Measurements from ENCODE around the gene MAP4K5.

DNA sequence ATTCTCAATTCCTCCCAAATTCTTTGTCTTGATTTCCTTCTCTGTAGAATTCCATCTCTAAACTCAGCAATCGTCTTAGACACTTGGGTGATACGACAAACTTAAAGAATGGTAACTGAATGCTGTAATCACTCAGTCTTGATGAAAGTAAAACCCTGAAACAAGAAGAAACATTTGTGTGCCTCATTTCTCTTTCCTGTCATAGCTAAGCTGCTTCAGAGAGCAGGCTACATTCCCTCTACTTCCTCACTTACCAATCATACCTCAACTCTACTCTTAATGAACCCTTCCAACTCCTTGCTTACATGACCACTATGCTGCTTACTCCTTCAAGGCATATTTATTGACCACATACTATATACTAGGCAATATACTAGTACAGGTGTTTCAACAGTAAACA lies 8.3 kb downstream of the MAP4K5 start:
- TF ChIP-seq, protein P1, sequence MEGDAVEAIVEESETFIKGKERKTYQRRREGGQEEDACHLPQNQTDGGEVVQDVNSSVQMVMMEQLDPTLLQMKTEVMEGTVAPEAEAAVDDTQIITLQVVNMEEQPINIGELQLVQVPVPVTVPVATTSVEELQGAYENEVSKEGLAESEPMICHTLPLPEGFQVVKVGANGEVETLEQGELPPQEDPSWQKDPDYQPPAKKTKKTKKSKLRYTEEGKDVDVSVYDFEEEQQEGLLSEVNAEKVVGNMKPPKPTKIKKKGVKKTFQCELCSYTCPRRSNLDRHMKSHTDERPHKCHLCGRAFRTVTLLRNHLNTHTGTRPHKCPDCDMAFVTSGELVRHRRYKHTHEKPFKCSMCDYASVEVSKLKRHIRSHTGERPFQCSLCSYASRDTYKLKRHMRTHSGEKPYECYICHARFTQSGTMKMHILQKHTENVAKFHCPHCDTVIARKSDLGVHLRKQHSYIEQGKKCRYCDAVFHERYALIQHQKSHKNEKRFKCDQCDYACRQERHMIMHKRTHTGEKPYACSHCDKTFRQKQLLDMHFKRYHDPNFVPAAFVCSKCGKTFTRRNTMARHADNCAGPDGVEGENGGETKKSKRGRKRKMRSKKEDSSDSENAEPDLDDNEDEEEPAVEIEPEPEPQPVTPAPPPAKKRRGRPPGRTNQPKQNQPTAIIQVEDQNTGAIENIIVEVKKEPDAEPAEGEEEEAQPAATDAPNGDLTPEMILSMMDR (IDR thresholded peaks at IDR 0.05): no peak
- no peak for TF ChIP-seq POLR2A (IDR thresholded peaks at IDR 0.05)
- TF ChIP-seq EP300 (IDR thresholded peaks at IDR 0.05): no peak

Measured in ovary (tissue), 3 donors.